ENCODE results near the gene XRCC6.

GRCh38 chr22:41648432-41648831 is 27.3 kb downstream of the XRCC6 start:
- no peak for TF ChIP-seq CTCF (IDR thresholded peaks at IDR 0.05 in 8 of 11, conservative IDR thresholded peaks at IDR 0.05 in 3 of 11)
- no peak for TF ChIP-seq POLR2A (IDR thresholded peaks at IDR 0.05)
